K562 (cell line): ENCODE data around the gene DYNLT4. TPM values are rescaled to one million over a fixed set of nuclear protein-coding genes. Genes with fewer than 3 reads are reported as not detected.
A peak's percentile ranks its signal among the peaks of the same experiment; 100 is the strongest.

Experiments used
- E2F6 ChIP-seq, 2 experiments: IDR thresholded peaks; 2 replicates each; pipeline ENCODE4 v1.6.1; 2011; ENCODE audit warnings: borderline replicate concordance in 1 of 2, control low read depth in 1 of 2, low read depth in 1 of 2, low read length in 1 of 2, mild to moderate bottlenecking in 1 of 2, mixed read lengths in 1 of 2, moderate library complexity in 1 of 2; ENCODE audit not compliant: insufficient read depth in 1 of 2, insufficient read length in 1 of 2, poor library complexity in 1 of 2, severe bottlenecking in 1 of 2; ENCODE audit errors: extremely low read depth in 1 of 2
- ELF1 ChIP-seq: fragments of 200-800 bp; sonication (Bioruptor generic); IDR thresholded peaks from 2 replicates; pipeline ENCODE4 v1.6.1; 2016; ENCODE audit warnings: missing genetic modification characterization, missing compliant biosample characterization
- ETS1 ChIP-seq: conservative IDR thresholded peaks from 2 replicates; pipeline ENCODE4 v1.6.1; 2011; ENCODE audit warnings: low read depth, mild to moderate bottlenecking, low read length; ENCODE audit not compliant: control insufficient read depth
- FOXA3 ChIP-seq, 2 experiments: fragments of 450-650 bp in 1 of 2; sonication (generic) in 1 of 2; formaldehyde crosslinking; IDR thresholded peaks in 1 of 2; conservative IDR thresholded peaks in 1 of 2; 2 replicates each; pipeline versions ENCODE4 v1.4.0 to v1.8.0; 2020 to 2022; ENCODE audit warnings: mild to moderate bottlenecking in 2 of 2, missing genetic modification reagents in 1 of 2
- HDAC2 ChIP-seq: fragments of 450-650 bp; IDR thresholded peaks from 2 replicates; pipeline ENCODE4 v1.6.1; 2016; ENCODE audit warnings: mild to moderate bottlenecking
- LARP7 ChIP-seq: fragments of 450-650 bp; IDR thresholded peaks from 2 replicates; pipeline ENCODE4 v1.6.1; 2016
- MCM2 ChIP-seq: fragments of 450-650 bp; IDR thresholded peaks from 2 replicates; pipeline ENCODE4 v1.6.1; 2017; ENCODE audit warnings: low read depth, mild to moderate bottlenecking
- MCM7 ChIP-seq, 2 experiments: fragments of 450-650 bp; IDR thresholded peaks; 2 replicates each; pipeline ENCODE4 v1.6.1; 2016 to 2018
- NR1H2 ChIP-seq: sonication (generic); formaldehyde crosslinking; IDR thresholded peaks from 2 replicates; pipeline ENCODE4 v1.4.0; 2020; ENCODE audit warnings: mild to moderate bottlenecking, missing genetic modification reagents
- POLR2G ChIP-seq: fragments of 200-400 bp; formaldehyde crosslinking; IDR thresholded peaks from 2 replicates; pipeline ENCODE4 v1.6.1; 2017; ENCODE audit warnings: low read depth, mild to moderate bottlenecking, antibody characterized with exemption, low read length, moderate library complexity
- RBM34 ChIP-seq: fragments of 200-400 bp; formaldehyde crosslinking; IDR thresholded peaks from 2 replicates; pipeline ENCODE4 v1.6.1; 2018; ENCODE audit warnings: low read length, borderline replicate concordance; ENCODE audit not compliant: insufficient read depth
- SIN3B ChIP-seq: fragments of 450-650 bp; IDR thresholded peaks from 2 replicates; pipeline ENCODE4 v1.6.1; 2017; ENCODE audit warnings: low read depth, mild to moderate bottlenecking, moderate library complexity
- STAT5A ChIP-seq: IDR thresholded peaks from 2 replicates; pipeline ENCODE4 v1.6.1; 2012; ENCODE audit warnings: low read length, inconsistent platforms, borderline replicate concordance
- XRCC5 ChIP-seq: fragments of 200-400 bp; formaldehyde crosslinking; IDR thresholded peaks from 2 replicates; pipeline ENCODE4 v1.6.1; 2017; ENCODE audit warnings: low read depth, mild to moderate bottlenecking, low read length
- ZBTB49 ChIP-seq: sonication (generic); formaldehyde crosslinking; IDR thresholded peaks from 2 replicates; pipeline ENCODE4 v1.8.0; 2022; ENCODE audit warnings: missing genetic modification reagents, mild to moderate bottlenecking, borderline replicate concordance
- ZC3H11A ChIP-seq: IDR thresholded peaks from 2 replicates; pipeline ENCODE4 v1.6.1; 2012; ENCODE audit warnings: low read depth, low read length, improper control_type of control experiment
- ZNF280A ChIP-seq: fragments of 450-650 bp; IDR thresholded peaks from 2 replicates; pipeline ENCODE4 v1.6.1; 2018; ENCODE audit warnings: mild to moderate bottlenecking, low read depth; ENCODE audit not compliant: partially characterized antibody
- ZNF75A ChIP-seq: fragments of 450-650 bp; formaldehyde crosslinking; IDR thresholded peaks from 2 replicates; pipeline ENCODE4 v1.4.0; 2020; ENCODE audit warnings: mild to moderate bottlenecking
- ZNF764 ChIP-seq: fragments of 250-450 bp; sonication (Bioruptor Pico); IDR thresholded peaks from 2 replicates; pipeline ENCODE4 v1.4.0; 2020; ENCODE audit warnings: low read depth, mild to moderate bottlenecking, moderate library complexity
- polyA plus RNA-seq, 8 experiments: library from polyadenylated mRNA; depleted of rRNA in 4 of 8; stranded (reverse) in 5 of 8; unstranded in 3 of 8; fragments of >200 nt; fragmentation: Nextera tagmentation in 2 of 8; fragmentation: Illumina TruSeq in 1 of 8; extraction: Ambion mirVana in 2 of 8; extraction: Trizol in 1 of 8; gene quantifications; 2 replicates each; pipeline versions ENCODE4 v1.2.1 to v1.2.3, GENCODE V29; 2011 to 2014; ENCODE audit warnings: inconsistent platforms in 1 of 8, missing spikeins in 1 of 8
- total RNA-seq, 7 experiments: library from RNA; depleted of rRNA in 6 of 7; stranded (reverse); fragments of >200 nt in 6 of 7; fragmentation: Illumina TruSeq in 2 of 7; extraction: Trizol in 2 of 7; gene quantifications; 2 replicates each; pipeline versions ENCODE4 v1.2.1 to v1.2.3, GENCODE V29; 2011 to 2021; ENCODE audit warnings: low replicate concordance in 1 of 7

Gene DYNLT4
- total and polyA plus RNA-seq, 9 of the 15 experiments (the other 6 are each of a cell fraction or from before 2014, with no cell fraction given): 0.29 to 0.73 TPM; not detected in 7

GRCh38 chr1:44799770-44800584, 7.2 kb downstream of the DYNLT4 start, which contains the start of gene PLK3 (continued):
- peak; percentile 81 for TF ChIP-seq ETS1
- peak; percentile 51 for TF ChIP-seq SIN3B
- no peak for TF ChIP-seq RBM34
- peak; percentile 90 to 93 for TF ChIP-seq E2F6 (IDR thresholded peaks at IDR 0.05; ENCODE audit: borderline replicate concordance in 1 of 2, extremely low read depth in 1 of 2, insufficient read depth in 1 of 2, insufficient read length in 1 of 2, low read depth in 1 of 2, low read length in 1 of 2, poor library complexity in 1 of 2, severe bottlenecking in 1 of 2)
- TF ChIP-seq ELF1 (tag): no peak; the same call in 1 of the 2 replicates
- no peak for TF ChIP-seq MCM7 (IDR thresholded peaks at IDR 0.05)
- TF ChIP-seq POLR2G: peak; percentile 98
- peak; percentile 98 for TF ChIP-seq HDAC2
- no peak for TF ChIP-seq ZNF75A (CRISPR knock-in tag)
- no peak; the same call in 1 of the 2 replicates for TF ChIP-seq LARP7
- TF ChIP-seq ZC3H11A: peak; percentile 65; the same call in 1 of the 2 replicates
- TF ChIP-seq STAT5A: peak; percentile 7; the same call in 1 of the 2 replicates
- TF ChIP-seq XRCC5: peak; percentile 95
- TF ChIP-seq ZBTB49: no peak
- TF ChIP-seq MCM2: no peak
- TF ChIP-seq ZNF764 (CRISPR knock-in tag): no peak
- TF ChIP-seq NR1H2: no peak
- no peak for TF ChIP-seq ZNF280A
- TF ChIP-seq FOXA3 (CRISPR knock-in tag; conservative IDR thresholded peaks at IDR 0.05 in 1 of 2, IDR thresholded peaks at IDR 0.05 in 1 of 2): peak in 1 of 2 experiments; percentile 38; a peak in 1 of 4 replicates
